ENCODE data around the gene PICALM. TPM values are rescaled to one million over a fixed set of nuclear protein-coding genes. Genes with fewer than 3 reads are reported as not detected.
"Not testable (repeated sequence)": the region's sequence is repeated elsewhere in the genome, so short reads cannot be mapped to it uniquely, and the experiment has no call there.

PICALM gene
- total RNA-seq, 1 donor from 2014 or later = 366 TPM

- no peak for DNase-seq (ENCODE audit: low spot score)
Measured at GRCh38 chr11:85977751-85978160, 91.1 kb downstream of the PICALM start.

- DNase-seq (ENCODE audit: low spot score) = no peak
Measured at GRCh38 chr11:85976525-85976924, 92.4 kb downstream of the PICALM start.

GRCh38 chr11:85974122-85974521, 94.8 kb downstream of the PICALM start:
- DNase-seq (ENCODE audit: low spot score) = no peak

- no peak for DNase-seq (ENCODE audit: low spot score)
Measured at GRCh38 chr11:85970593-85970992, 98.3 kb downstream of the PICALM start.

GRCh38 chr11:85967457-85967856, 101.4 kb downstream of the PICALM start:
- DNase-seq (ENCODE audit: low spot score) = no peak

- no peak for DNase-seq (ENCODE audit: low spot score)
Measured at GRCh38 chr11:85965202-85965601, 103.7 kb downstream of the PICALM start.

GRCh38 chr11:85961930-85962363, 106.9 kb downstream of the PICALM start:
- DNase-seq (ENCODE audit: low spot score) = no peak

- no peak for DNase-seq (ENCODE audit: low spot score)
Measured at GRCh38 chr11:85961130-85961529, 107.8 kb downstream of the PICALM start.

- no peak for DNase-seq (ENCODE audit: low spot score)
Measured at GRCh38 chr11:85960678-85961077, 108.2 kb downstream of the PICALM start.

GRCh38 chr11:85955531-85955930, 113.4 kb downstream of the PICALM start:
- DNase-seq (ENCODE audit: low spot score) = no peak

GRCh38 chr11:85953491-85954143, 115.3 kb downstream of the PICALM start:
- no peak for DNase-seq (ENCODE audit: low spot score)

- not testable (repeated sequence) for DNase-seq (ENCODE audit: low spot score)
Measured at GRCh38 chr11:85952108-85952485, 116.8 kb downstream of the PICALM start.

GRCh38 chr11:85951428-85952107, 117.3 kb downstream of the PICALM start:
- DNase-seq (ENCODE audit: low spot score) = no peak

GRCh38 chr11:85951049-85951405, 117.9 kb downstream of the PICALM start:
- DNase-seq (ENCODE audit: low spot score) = no peak

GRCh38 chr11:85950317-85951048, 118.4 kb downstream of the PICALM start:
- DNase-seq (ENCODE audit: low spot score) = no peak

- no peak for DNase-seq (ENCODE audit: low spot score)
Measured at GRCh38 chr11:85949798-85950197, 119.1 kb downstream of the PICALM start.

GRCh38 chr11:85948884-85949283, 120.0 kb downstream of the PICALM start:
- no peak for DNase-seq (ENCODE audit: low spot score)

- no peak for DNase-seq (ENCODE audit: low spot score)
Measured at GRCh38 chr11:85947431-85948272, 121.2 kb downstream of the PICALM start.

- DNase-seq (ENCODE audit: low spot score) = no peak
Measured at GRCh38 chr11:85946221-85946620, 122.7 kb downstream of the PICALM start.

- DNase-seq (ENCODE audit: low spot score) = no peak
Measured at GRCh38 chr11:85945788-85946187, 123.1 kb downstream of the PICALM start.

- DNase-seq (ENCODE audit: low spot score) = no peak
Measured at GRCh38 chr11:85945296-85945695, 123.6 kb downstream of the PICALM start.

Data from mesenteric fat pad (tissue), 1 donor.